Measurements from ENCODE around the gene CRYGN.

The CRYGN gene

GRCh38 chr7:151391358-151391730 is 48.6 kb downstream of the CRYGN start:
- DNase-seq (ENCODE audit: low read depth): no peak

- DNase-seq (ENCODE audit: low read depth): no peak
These were observed 49.2 kb downstream of the CRYGN start for GRCh38 chr7:151390598-151391357.

GRCh38 chr7:151389768-151390597 is 50.0 kb downstream of the CRYGN start:
- no peak for DNase-seq (ENCODE audit: low read depth)

- no peak for DNase-seq (ENCODE audit: low read depth)
These were observed 50.7 kb downstream of the CRYGN start for GRCh38 chr7:151389096-151389767.

- no peak for DNase-seq (ENCODE audit: low read depth)
These were observed 51.5 kb downstream of the CRYGN start for GRCh38 chr7:151388430-151388829.

- DNase-seq (ENCODE audit: low read depth): no peak
These were observed 52.0 kb downstream of the CRYGN start for GRCh38 chr7:151388007-151388297.

GRCh38 chr7:151387161-151388006 is 52.6 kb downstream of the CRYGN start:
- no peak for DNase-seq (ENCODE audit: low read depth)

GRCh38 chr7:151386301-151387160 is 53.4 kb downstream of the CRYGN start:
- DNase-seq (ENCODE audit: low read depth): no peak

GRCh38 chr7:151385626-151386300 is 54.2 kb downstream of the CRYGN start:
- no peak for DNase-seq (ENCODE audit: low read depth)

- DNase-seq (ENCODE audit: low read depth): no peak
These were observed 54.9 kb downstream of the CRYGN start for GRCh38 chr7:151384776-151385625.

GRCh38 chr7:151384352-151384697 is 55.6 kb downstream of the CRYGN start:
- no peak for DNase-seq (ENCODE audit: low read depth)

GRCh38 chr7:151383638-151384351 is 56.1 kb downstream of the CRYGN start:
- DNase-seq (ENCODE audit: low read depth): no peak

- peak; percentile 74 for DNase-seq (ENCODE audit: low read depth)
These were observed 57.7 kb downstream of the CRYGN start for GRCh38 chr7:151382079-151382885.

- DNase-seq (ENCODE audit: low read depth): peak; percentile 80
These were observed 58.4 kb downstream of the CRYGN start for GRCh38 chr7:151381348-151382078.

- no peak for DNase-seq (ENCODE audit: low read depth)
These were observed 58.9 kb downstream of the CRYGN start for GRCh38 chr7:151381098-151381347.

- DNase-seq (ENCODE audit: low read depth): no peak
These were observed 59.5 kb downstream of the CRYGN start for GRCh38 chr7:151380199-151381097.

All from T-helper 22 cell (primary cell).